ENCODE measurements around the gene TMC7.

- TF ChIP-seq, protein P1, sequence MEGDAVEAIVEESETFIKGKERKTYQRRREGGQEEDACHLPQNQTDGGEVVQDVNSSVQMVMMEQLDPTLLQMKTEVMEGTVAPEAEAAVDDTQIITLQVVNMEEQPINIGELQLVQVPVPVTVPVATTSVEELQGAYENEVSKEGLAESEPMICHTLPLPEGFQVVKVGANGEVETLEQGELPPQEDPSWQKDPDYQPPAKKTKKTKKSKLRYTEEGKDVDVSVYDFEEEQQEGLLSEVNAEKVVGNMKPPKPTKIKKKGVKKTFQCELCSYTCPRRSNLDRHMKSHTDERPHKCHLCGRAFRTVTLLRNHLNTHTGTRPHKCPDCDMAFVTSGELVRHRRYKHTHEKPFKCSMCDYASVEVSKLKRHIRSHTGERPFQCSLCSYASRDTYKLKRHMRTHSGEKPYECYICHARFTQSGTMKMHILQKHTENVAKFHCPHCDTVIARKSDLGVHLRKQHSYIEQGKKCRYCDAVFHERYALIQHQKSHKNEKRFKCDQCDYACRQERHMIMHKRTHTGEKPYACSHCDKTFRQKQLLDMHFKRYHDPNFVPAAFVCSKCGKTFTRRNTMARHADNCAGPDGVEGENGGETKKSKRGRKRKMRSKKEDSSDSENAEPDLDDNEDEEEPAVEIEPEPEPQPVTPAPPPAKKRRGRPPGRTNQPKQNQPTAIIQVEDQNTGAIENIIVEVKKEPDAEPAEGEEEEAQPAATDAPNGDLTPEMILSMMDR (IDR thresholded peaks at IDR 0.05 in 4 of 5, conservative IDR thresholded peaks at IDR 0.05 in 1 of 5), result no peak
- no peak for TF ChIP-seq POLR2A (IDR thresholded peaks at IDR 0.05)
Observed at GRCh38 chr16:19073863-19074262, 90.1 kb downstream of the TMC7 start.
